Thymus (tissue), 11 donors: ENCODE measurements around the gene GPR107. TPM values are rescaled to one million over a fixed set of nuclear protein-coding genes. Genes with fewer than 3 reads are reported as not detected.

Experiments
- DNase-seq, 9 donors: peaks; one replicate each; pipeline ENCODE4 v3.0.0-alpha.2; 2013; ENCODE audit warnings: low spot score in 9 of 9, low read depth in 6 of 9, missing footprints in 1 of 9
- H3K27ac ChIP-seq, 2 donors: one replicate each; pipeline ENCODE4 v1.5.1; 2013; ENCODE audit warnings: control low read depth in 1 of 2, low read depth in 1 of 2, low read length in 1 of 2, mild to moderate bottlenecking in 1 of 2, moderate library complexity in 1 of 2
- H3K27me3 ChIP-seq, 2 donors: one replicate each; pipeline ENCODE4 v1.5.1; 2013; ENCODE audit warnings: low read length in 1 of 2; ENCODE audit not compliant: control insufficient read depth in 2 of 2, insufficient read depth in 1 of 2
- H3K36me3 ChIP-seq, 2 donors: one replicate each; pipeline ENCODE4 v1.5.1; 2013; ENCODE audit warnings: low read length in 1 of 2, mild to moderate bottlenecking in 1 of 2, moderate library complexity in 1 of 2; ENCODE audit not compliant: control insufficient read depth in 2 of 2, insufficient read depth in 2 of 2
- H3K4me1 ChIP-seq, 2 donors: one replicate each; pipeline ENCODE4 v1.5.1; 2013; ENCODE audit warnings: low read length in 2 of 2; ENCODE audit not compliant: control insufficient read depth in 2 of 2, insufficient read depth in 2 of 2
- H3K4me3 ChIP-seq, 2 donors: one replicate each; pipeline ENCODE4 v1.5.1; 2013; ENCODE audit warnings: low read length in 2 of 2, control low read depth in 1 of 2, mild to moderate bottlenecking in 1 of 2
- H3K9me3 ChIP-seq, 2 donors: one replicate each; pipeline ENCODE4 v1.5.1; 2013; ENCODE audit warnings: low read length in 1 of 2, mild to moderate bottlenecking in 1 of 2; ENCODE audit not compliant: control insufficient read depth in 2 of 2, insufficient read depth in 1 of 2
- whole genome bisulfite sequencing: extraction: QIAGEN DNeasy Blood & Tissue Kit; methylation state at CpG from one replicate; pipeline ENCODE4 v1.1.7; 2013; 5-methylcytosine and 5-hydroxymethylcytosine counted together
- polyA plus RNA-seq: library from polyadenylated mRNA; stranded (reverse); fragments of 200-250 nt; gene quantifications from one replicate; pipeline ENCODE4 v1.2.3, GENCODE V29; 2013
- total RNA-seq: library from RNA; stranded (reverse); fragments of 120-200 nt; gene quantifications from one replicate; pipeline ENCODE4 v1.2.4, GENCODE V29; 2013
- donor health status: healthy.

The GPR107 gene
- total and polyA plus RNA-seq, 2 donors, result 8.5 to 10.7 TPM

DNA sequence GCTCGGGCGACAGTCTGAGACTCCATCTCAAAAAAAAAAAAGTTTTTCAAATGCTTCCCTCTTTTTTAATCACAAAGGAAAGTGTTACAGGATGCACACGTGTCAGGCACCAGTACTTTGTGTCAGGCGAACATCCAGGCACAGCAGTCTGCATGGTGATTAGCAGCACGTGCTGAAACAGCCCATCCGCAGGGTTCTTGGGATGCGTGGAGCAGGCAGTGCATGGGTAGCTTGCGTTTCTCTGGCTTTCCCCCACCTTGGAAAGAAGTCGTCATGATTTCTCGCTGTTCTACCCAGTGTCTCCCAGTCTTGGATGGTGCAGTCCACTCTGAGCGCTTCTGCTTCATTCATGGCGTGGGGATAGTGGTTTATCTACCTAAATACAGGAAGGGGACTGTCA lies 35.4 kb downstream of the GPR107 start:
- Histone ChIP-seq H3K36me3 (peaks cover 32 to 62% of the 10 kb centered on the region in 2 donors), H3K4me1 (peaks cover 0 to 5% of the 10 kb centered on the region in 2 donors), H3K27ac (no peak overlapping the region), H3K9me3 (no peaks in the 10 kb centered on the region), H3K27me3 (no peaks in the 10 kb centered on the region), H3K4me3 (no peak overlapping the region)
- WGBS, result 98% methylated on average over 12 of the region's 12 CpGs
- DNase-seq, result no peak

DNA sequence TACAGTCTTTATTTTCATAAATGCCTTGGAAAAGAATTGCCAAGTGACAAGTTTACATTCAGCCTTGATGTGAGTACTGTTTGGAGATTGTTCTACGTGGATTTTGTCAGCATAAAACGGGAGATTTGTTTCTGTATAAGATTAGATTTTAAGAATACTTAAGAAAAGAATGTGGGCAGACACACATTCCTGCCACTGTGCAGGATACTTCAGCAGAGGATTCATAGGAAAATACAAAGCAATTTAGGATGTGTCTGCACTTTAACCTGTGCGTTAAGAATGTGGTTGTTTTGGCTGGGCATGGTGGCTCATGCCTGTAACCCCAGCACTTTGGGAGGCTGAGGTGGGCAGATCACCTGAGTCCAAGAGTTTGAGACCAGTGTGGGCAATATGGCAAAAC lies 37.2 kb downstream of the GPR107 start:
- WGBS, result 98% methylated on average over 3 of the region's 3 CpGs
- DNase-seq, result no peak
- no peaks in the 10 kb centered on the region for H3K9me3 ChIP-seq
- H3K27ac ChIP-seq, result no peak overlapping the region
- no peak overlapping the region for H3K4me3 ChIP-seq
- H3K4me1 ChIP-seq, result peaks cover 0 to 5% of the 10 kb centered on the region in 2 donors
- no peaks in the 10 kb centered on the region for H3K27me3 ChIP-seq
- H3K36me3 ChIP-seq, result peaks cover 34 to 65% of the 10 kb centered on the region in 2 donors

GRCh38 chr9:130092910-130093309 lies 39.2 kb downstream of the GPR107 start:
- no peak overlapping the region for H3K4me3 ChIP-seq
- peak overlapping the region in 1 of 2 donors; percentile 32 for H3K27ac ChIP-seq
- H3K9me3 ChIP-seq, result no peaks in the 10 kb centered on the region
- H3K27me3 ChIP-seq, result no peaks in the 10 kb centered on the region
- peaks cover 0 to 5% of the 10 kb centered on the region in 2 donors for H3K4me1 ChIP-seq
- 39% methylated on average over 4 of the region's 4 CpGs for WGBS
- peak in 1 of 9 donors; percentile 26 for DNase-seq
- peaks cover 34 to 53% of the 10 kb centered on the region in 2 donors for H3K36me3 ChIP-seq

GRCh38 chr9:130095872-130096271 lies 42.2 kb downstream of the GPR107 start:
- WGBS, result 93% methylated on average over 7 of the region's 7 CpGs
- Histone ChIP-seq H3K27me3 (no peaks in the 10 kb centered on the region), H3K27ac (no peak overlapping the region), H3K36me3 (peaks cover 48 to 60% of the 10 kb centered on the region in 2 donors), H3K4me1 (peaks cover 0 to 9% of the 10 kb centered on the region in 2 donors), H3K4me3 (no peak overlapping the region), H3K9me3 (no peaks in the 10 kb centered on the region)
- no peak for DNase-seq

DNA sequence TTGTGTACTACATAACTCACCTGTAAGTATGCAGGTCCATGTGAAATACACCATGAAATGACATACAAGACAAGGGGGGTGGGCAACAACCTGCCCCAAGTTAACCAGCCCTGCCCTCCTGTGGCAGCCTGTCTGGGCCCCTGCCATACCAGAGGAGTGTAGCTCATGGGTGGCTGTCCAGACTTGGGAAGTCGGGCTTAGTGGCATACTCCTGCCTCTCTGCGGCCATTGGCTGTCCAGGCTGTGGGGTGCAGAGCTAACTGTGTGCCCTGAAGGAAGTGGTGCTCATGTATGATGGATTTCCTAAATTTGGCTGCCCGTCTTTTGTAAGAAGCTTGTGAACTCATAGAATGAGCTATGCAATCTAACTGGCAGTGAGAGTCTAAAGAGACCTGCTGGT lies 47.0 kb downstream of the GPR107 start:
- no peak overlapping the region for H3K4me3 ChIP-seq
- no peak for DNase-seq
- H3K4me1 ChIP-seq, result peaks cover 0 to 4% of the 10 kb centered on the region in 2 donors
- no peaks in the 10 kb centered on the region for H3K9me3 ChIP-seq
- H3K27ac ChIP-seq, result no peak overlapping the region
- no peaks in the 10 kb centered on the region for H3K27me3 ChIP-seq
- H3K36me3 ChIP-seq, result peaks cover 67 to 71% of the 10 kb centered on the region in 2 donors
- 98% methylated on average over 3 of the region's 3 CpGs for WGBS

- H3K36me3 ChIP-seq, result peaks cover 59 to 73% of the 10 kb centered on the region in 2 donors
- no peak for DNase-seq
These were observed 48.2 kb downstream of the GPR107 start for GRCh38 chr9:130101915-130102314.

DNA sequence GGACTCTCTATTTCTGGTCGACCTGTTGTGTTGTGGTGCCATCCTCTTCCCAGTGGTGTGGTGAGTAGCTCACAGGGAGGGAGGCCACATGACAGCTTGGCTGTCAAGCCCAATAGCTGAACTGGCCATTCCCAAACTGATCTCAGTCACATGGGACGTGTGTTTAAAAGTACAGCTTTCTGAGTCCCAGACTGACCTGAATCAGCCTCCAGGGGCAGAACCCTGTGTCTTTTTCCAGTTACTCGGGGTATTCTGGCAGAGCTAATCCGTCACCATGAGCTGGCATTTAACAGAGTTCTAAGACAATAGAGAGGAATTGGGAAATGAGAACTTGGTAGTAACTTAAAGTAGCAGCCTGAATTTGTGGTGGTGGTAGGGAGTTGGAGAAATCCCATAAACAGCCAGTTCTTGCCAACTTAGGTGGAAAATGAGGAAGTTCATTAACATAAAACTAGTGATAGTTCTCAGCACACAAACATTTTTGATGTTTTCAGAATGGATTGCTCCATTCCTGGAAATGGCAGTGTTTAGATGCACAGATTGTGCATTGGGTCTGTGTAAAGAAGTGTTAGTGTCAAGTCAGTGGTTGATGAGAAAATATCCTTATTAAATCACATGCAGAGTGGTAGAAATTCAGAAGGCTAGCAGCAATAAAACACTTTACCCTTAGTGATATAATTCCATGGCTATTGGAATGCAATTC lies 50.9 kb downstream of the GPR107 start:
- Histone ChIP-seq H3K9me3 (no peaks in the 10 kb centered on the region), H3K27ac (no peak overlapping the region), H3K4me1 (no peaks in the 10 kb centered on the region), H3K27me3 (no peaks in the 10 kb centered on the region), H3K4me3 (no peak overlapping the region), H3K36me3 (peaks cover 65 to 73% of the 10 kb centered on the region in 2 donors)
- no peak for DNase-seq
- 98% methylated on average over 4 of the region's 4 CpGs for WGBS

More at GRCh38 chr9:130101915-130102314, 48.2 kb downstream of the GPR107 start:
- H3K9me3 ChIP-seq, result no peaks in the 10 kb centered on the region
- 98% methylated on average over 9 of the region's 9 CpGs for WGBS
- H3K27ac ChIP-seq, result no peak overlapping the region
- no peaks in the 10 kb centered on the region for H3K27me3 ChIP-seq
- H3K4me3 ChIP-seq, result no peak overlapping the region
- peaks cover 0 to 4% of the 10 kb centered on the region in 2 donors for H3K4me1 ChIP-seq

DNA sequence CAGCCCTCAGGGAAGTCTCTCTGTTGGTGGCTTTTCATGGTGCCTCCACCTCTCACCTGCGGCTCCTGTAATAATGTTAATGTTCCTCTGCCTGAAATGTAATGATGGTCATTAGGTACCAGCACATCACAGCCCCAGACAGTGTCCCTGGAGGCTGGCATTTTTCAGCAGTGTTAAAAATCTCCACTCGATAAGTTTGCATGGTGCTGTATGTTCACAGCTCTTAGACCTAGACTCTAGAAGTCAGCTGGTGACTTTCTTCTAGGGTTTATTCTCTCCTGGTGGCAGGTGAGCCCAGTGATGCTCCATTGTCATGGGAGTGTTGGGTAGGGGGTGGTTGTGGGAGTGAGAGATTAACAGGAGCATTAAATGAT lies 53.1 kb downstream of the GPR107 start:
- no peak for DNase-seq
- no peaks in the 10 kb centered on the region for H3K4me1 ChIP-seq
- H3K36me3 ChIP-seq, result peaks cover 62 to 65% of the 10 kb centered on the region in 2 donors
- no peaks in the 10 kb centered on the region for H3K27me3 ChIP-seq
- no peaks in the 10 kb centered on the region for H3K9me3 ChIP-seq
- no peak overlapping the region for H3K4me3 ChIP-seq
- H3K27ac ChIP-seq, result no peak overlapping the region
- 98% methylated on average over 2 of the region's 2 CpGs for WGBS

DNA sequence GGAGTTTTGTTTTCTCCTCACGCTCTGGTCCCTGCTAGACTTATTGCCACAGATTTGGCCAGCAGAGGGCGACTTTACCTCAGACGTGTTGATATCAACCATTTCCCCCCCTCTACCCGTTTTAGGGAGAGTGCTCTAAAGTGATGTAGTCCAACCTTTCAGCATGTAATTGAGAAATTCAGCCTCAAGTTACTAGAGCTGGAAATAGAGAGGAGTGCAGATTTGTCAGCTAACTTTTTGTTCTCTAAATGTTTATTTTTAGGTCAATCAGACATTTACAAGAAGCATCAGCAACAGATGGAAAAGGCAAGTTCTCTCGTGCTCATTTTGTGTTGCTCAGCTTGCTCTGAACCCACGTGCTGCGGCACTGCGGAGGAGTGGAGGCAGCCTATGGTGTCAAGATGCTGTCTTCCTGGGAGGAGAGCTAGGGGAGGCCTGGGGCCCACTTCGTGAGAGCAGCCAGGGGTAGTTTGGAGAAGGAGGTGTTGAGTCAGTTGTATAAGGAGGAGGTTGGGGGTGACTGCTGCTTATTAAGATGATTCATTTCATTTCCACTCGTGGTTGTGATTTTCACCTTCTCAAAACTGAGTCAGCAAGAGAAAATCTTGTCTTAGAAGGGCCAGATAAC lies 53.6 kb downstream of the GPR107 start:
- Histone ChIP-seq H3K27me3 (no peaks in the 10 kb centered on the region), H3K4me3 (no peak overlapping the region), H3K36me3 (peaks cover 61 to 64% of the 10 kb centered on the region in 2 donors), H3K27ac (no peak overlapping the region), H3K9me3 (no peaks in the 10 kb centered on the region), H3K4me1 (no peaks in the 10 kb centered on the region)
- WGBS, result 55% methylated on average over 10 of the region's 10 CpGs
- DNase-seq, result peak; percentile 45 to 90 (median 81)
